Parathyroid adenoma (tissue), 2 donors: Measurements from ENCODE around the gene MAP3K3.
A peak's percentile ranks its signal among the peaks of the same experiment; 100 is the strongest.

ENCODE experiments used
- H2AFZ ChIP-seq: fragments of 300-600 bp; sonication (generic); one replicate; pipeline ENCODE4 v1.7.0; 2017; ENCODE audit warnings: antibody characterized with exemption, mild to moderate bottlenecking
- H3K27ac ChIP-seq: fragments of 300-600 bp; sonication (generic); one replicate; pipeline ENCODE4 v1.7.0; 2017
- H3K27me3 ChIP-seq: fragments of 300-600 bp; sonication (generic); one replicate; pipeline ENCODE4 v1.7.0; 2017; ENCODE audit warnings: low read length; ENCODE audit not compliant: control insufficient read depth, insufficient read depth
- H3K36me3 ChIP-seq: fragments of 300-600 bp; sonication (generic); one replicate; pipeline ENCODE4 v1.7.0; 2017; ENCODE audit warnings: low read length; ENCODE audit not compliant: control insufficient read depth, insufficient read depth
- H3K4me1 ChIP-seq: fragments of 300-600 bp; sonication (generic); one replicate; pipeline ENCODE4 v1.7.0; 2017; ENCODE audit warnings: control low read depth
- H3K4me2 ChIP-seq: fragments of 300-600 bp; sonication (generic); one replicate; pipeline ENCODE4 v1.7.0; 2017; ENCODE audit warnings: low read length
- H3K4me3 ChIP-seq: fragments of 300-600 bp; sonication (generic); one replicate; pipeline ENCODE4 v1.7.0; 2017; ENCODE audit warnings: low read depth, low read length
- H3K79me2 ChIP-seq: fragments of 300-600 bp; sonication (generic); one replicate; pipeline ENCODE4 v1.7.0; 2017; ENCODE audit warnings: control low read depth
- H3K9ac ChIP-seq: fragments of 300-600 bp; sonication (generic); one replicate; pipeline ENCODE4 v1.7.0; 2017; ENCODE audit warnings: mild to moderate bottlenecking
- H3K9me3 ChIP-seq: fragments of 300-600 bp; sonication (generic); one replicate; pipeline ENCODE4 v1.7.0; 2017; ENCODE audit warnings: low read length; ENCODE audit not compliant: control insufficient read depth
- CTCF ChIP-seq: fragments of 300-600 bp; sonication (generic); IDR thresholded peaks from one replicate; pipeline ENCODE4 v1.7.0; 2017; ENCODE audit warnings: antibody characterized with exemption, mild to moderate bottlenecking
- donor health status: primary hyperparathyroidism.

MAP3K3 gene

GRCh38 chr17:63694950-63695773, 72.9 kb downstream of the MAP3K3 start:
- H3K27ac ChIP-seq, result no peak overlapping the region
- no peaks in the 10 kb centered on the region for H3K9me3 ChIP-seq
- H3K79me2 ChIP-seq, result no peaks in the 10 kb centered on the region
- H3K36me3 ChIP-seq, result no peaks in the 10 kb centered on the region
- no peaks in the 10 kb centered on the region for H3K27me3 ChIP-seq
- TF ChIP-seq CTCF, result no peak
- H3K9ac ChIP-seq, result no peak overlapping the region
- H3K4me2 ChIP-seq, result no peak overlapping the region
- peaks cover 4% of the 10 kb centered on the region for H3K4me1 ChIP-seq
- no peak overlapping the region for H2AFZ ChIP-seq
- H3K4me3 ChIP-seq, result no peak overlapping the region

- H2AFZ ChIP-seq, result no peak overlapping the region
- no peak overlapping the region for H3K9ac ChIP-seq
- no peaks in the 10 kb centered on the region for H3K9me3 ChIP-seq
- no peak overlapping the region for H3K4me2 ChIP-seq
- H3K27me3 ChIP-seq, result no peaks in the 10 kb centered on the region
- no peak overlapping the region for H3K4me3 ChIP-seq
- no peaks in the 10 kb centered on the region for H3K79me2 ChIP-seq
- H3K4me1 ChIP-seq, result peaks cover 4% of the 10 kb centered on the region
- H3K27ac ChIP-seq, result no peak overlapping the region
- no peak for TF ChIP-seq CTCF
- no peaks in the 10 kb centered on the region for H3K36me3 ChIP-seq
These were observed 73.7 kb downstream of the MAP3K3 start for GRCh38 chr17:63695889-63696288.

- Histone ChIP-seq H3K27me3 (no peaks in the 10 kb centered on the region), H3K27ac (peak overlapping the region; percentile 24), H2AFZ (no peak overlapping the region), H3K79me2 (no peaks in the 10 kb centered on the region), H3K4me2 (no peak overlapping the region), H3K4me3 (no peak overlapping the region), H3K4me1 (peaks cover 4% of the 10 kb centered on the region), H3K9me3 (no peaks in the 10 kb centered on the region), H3K9ac (no peak overlapping the region), H3K36me3 (no peaks in the 10 kb centered on the region)
- peak; percentile 45 for TF ChIP-seq CTCF
These were observed 74.3 kb downstream of the MAP3K3 start for GRCh38 chr17:63696381-63696961.

- Histone ChIP-seq H3K36me3 (no peaks in the 10 kb centered on the region), H3K9ac (no peak overlapping the region)
These were observed 75.4 kb downstream of the MAP3K3 start for GRCh38 chr17:63697341-63698286.

More at GRCh38 chr17:63697341-63698286, 75.4 kb downstream of the MAP3K3 start:
- H3K4me2 ChIP-seq, result no peak overlapping the region
- H3K4me3 ChIP-seq, result no peak overlapping the region
- TF ChIP-seq CTCF, result peak; percentile 59
- no peaks in the 10 kb centered on the region for H3K27me3 ChIP-seq
- no peak overlapping the region for H2AFZ ChIP-seq
- H3K9me3 ChIP-seq, result no peaks in the 10 kb centered on the region
- H3K79me2 ChIP-seq, result no peaks in the 10 kb centered on the region
- peaks cover 4% of the 10 kb centered on the region for H3K4me1 ChIP-seq
- peak overlapping the region; percentile 24 for H3K27ac ChIP-seq
